ENCODE results near the gene C1orf146.
"Not testable (repeated sequence)": the region's sequence is repeated elsewhere in the genome, so short reads cannot be mapped to it uniquely, and the experiment has no call there.

C1orf146 gene

GRCh38 chr1:92217721-92218120 is at the start of gene C1orf146:
TSS of gene C1orf146 (plus strand) at chr1:92217915. CDS start at chr1:92231421, 13,506 bp downstream.
- DNase-seq (ENCODE audit: low read depth, low spot score) = no peak

GRCh38 chr1:92168657-92169056 is 49.1 kb upstream of the C1orf146 start:
- DNase-seq (ENCODE audit: low read depth, low spot score) = no peak

GRCh38 chr1:92169214-92170005 is 48.3 kb upstream of the C1orf146 start:
- DNase-seq (ENCODE audit: low read depth, low spot score) = no peak

GRCh38 chr1:92184632-92185031 is 33.1 kb upstream of the C1orf146 start:
- DNase-seq (ENCODE audit: low read depth, low spot score) = no peak

GRCh38 chr1:92186081-92186480 is 31.6 kb upstream of the C1orf146 start:
- no peak for DNase-seq (ENCODE audit: low read depth, low spot score)

- no peak for DNase-seq (ENCODE audit: low read depth, low spot score)
Observed at GRCh38 chr1:92188436-92189255, 29.1 kb upstream of the C1orf146 start.

GRCh38 chr1:92191726-92192125 is 26.0 kb upstream of the C1orf146 start:
- no peak for DNase-seq (ENCODE audit: low read depth, low spot score)

GRCh38 chr1:92192246-92192645 is 25.5 kb upstream of the C1orf146 start:
- no peak for DNase-seq (ENCODE audit: low read depth, low spot score)

- no peak for DNase-seq (ENCODE audit: low read depth, low spot score)
Observed at GRCh38 chr1:92194511-92194910, 23.2 kb upstream of the C1orf146 start.

GRCh38 chr1:92201973-92202372 is 15.7 kb upstream of the C1orf146 start:
- no peak for DNase-seq (ENCODE audit: low read depth, low spot score)

- no peak for DNase-seq (ENCODE audit: low read depth, low spot score)
Observed at GRCh38 chr1:92203105-92203504, 14.6 kb upstream of the C1orf146 start.

- no peak for DNase-seq (ENCODE audit: low read depth, low spot score)
Observed at GRCh38 chr1:92210701-92211100, 7.0 kb upstream of the C1orf146 start.

- no peak for DNase-seq (ENCODE audit: low read depth, low spot score)
Observed at GRCh38 chr1:92211166-92211565, 6.5 kb upstream of the C1orf146 start.

- no peak for DNase-seq (ENCODE audit: low read depth, low spot score)
Observed at GRCh38 chr1:92218559-92218958, 844 bp downstream of the C1orf146 start.

- no peak for DNase-seq (ENCODE audit: low read depth, low spot score)
Observed at GRCh38 chr1:92219028-92219427, 1.3 kb downstream of the C1orf146 start.

GRCh38 chr1:92228401-92228800 is 10.7 kb downstream of the C1orf146 start:
- no peak for DNase-seq (ENCODE audit: low read depth, low spot score)

- no peak for DNase-seq (ENCODE audit: low read depth, low spot score)
Observed at GRCh38 chr1:92230736-92231135, 13.0 kb downstream of the C1orf146 start.

GRCh38 chr1:92240034-92240433 is 22.3 kb downstream of the C1orf146 start:
- no peak for DNase-seq (ENCODE audit: low read depth, low spot score)

GRCh38 chr1:92244376-92244775 is 26.7 kb downstream of the C1orf146 start:
- no peak for DNase-seq (ENCODE audit: low read depth, low spot score)

GRCh38 chr1:92254714-92255113 is 37.0 kb downstream of the C1orf146 start:
- DNase-seq (ENCODE audit: low read depth, low spot score) = not testable (repeated sequence)

- no peak for DNase-seq (ENCODE audit: low read depth, low spot score)
Observed at GRCh38 chr1:92259350-92259749, 41.6 kb downstream of the C1orf146 start.

- no peak for DNase-seq (ENCODE audit: low read depth, low spot score)
Observed at GRCh38 chr1:92262516-92262915, 44.8 kb downstream of the C1orf146 start.

GRCh38 chr1:92273039-92273438 is 55.3 kb downstream of the C1orf146 start:
- no peak for DNase-seq (ENCODE audit: low read depth, low spot score)

Data from activated CD4-positive, CD25-positive, alpha-beta regulatory T cell treated with anti-CD3 and anti-CD28 coated beads, Interleukin-2, amount 50 U/mL, for 16 hours (primary cell).